LoVo (cell line): Measurements from ENCODE around the gene CATSPERB.
"Not testable (repeated sequence)": the region's sequence is repeated elsewhere in the genome, so short reads cannot be mapped to it uniquely, and the experiment has no call there.

Experiments used
- DNase-seq: peaks from one replicate; pipeline ENCODE4 v3.0.0-alpha.2; 2016; ENCODE audit warnings: low spot score

CATSPERB gene, protein sequence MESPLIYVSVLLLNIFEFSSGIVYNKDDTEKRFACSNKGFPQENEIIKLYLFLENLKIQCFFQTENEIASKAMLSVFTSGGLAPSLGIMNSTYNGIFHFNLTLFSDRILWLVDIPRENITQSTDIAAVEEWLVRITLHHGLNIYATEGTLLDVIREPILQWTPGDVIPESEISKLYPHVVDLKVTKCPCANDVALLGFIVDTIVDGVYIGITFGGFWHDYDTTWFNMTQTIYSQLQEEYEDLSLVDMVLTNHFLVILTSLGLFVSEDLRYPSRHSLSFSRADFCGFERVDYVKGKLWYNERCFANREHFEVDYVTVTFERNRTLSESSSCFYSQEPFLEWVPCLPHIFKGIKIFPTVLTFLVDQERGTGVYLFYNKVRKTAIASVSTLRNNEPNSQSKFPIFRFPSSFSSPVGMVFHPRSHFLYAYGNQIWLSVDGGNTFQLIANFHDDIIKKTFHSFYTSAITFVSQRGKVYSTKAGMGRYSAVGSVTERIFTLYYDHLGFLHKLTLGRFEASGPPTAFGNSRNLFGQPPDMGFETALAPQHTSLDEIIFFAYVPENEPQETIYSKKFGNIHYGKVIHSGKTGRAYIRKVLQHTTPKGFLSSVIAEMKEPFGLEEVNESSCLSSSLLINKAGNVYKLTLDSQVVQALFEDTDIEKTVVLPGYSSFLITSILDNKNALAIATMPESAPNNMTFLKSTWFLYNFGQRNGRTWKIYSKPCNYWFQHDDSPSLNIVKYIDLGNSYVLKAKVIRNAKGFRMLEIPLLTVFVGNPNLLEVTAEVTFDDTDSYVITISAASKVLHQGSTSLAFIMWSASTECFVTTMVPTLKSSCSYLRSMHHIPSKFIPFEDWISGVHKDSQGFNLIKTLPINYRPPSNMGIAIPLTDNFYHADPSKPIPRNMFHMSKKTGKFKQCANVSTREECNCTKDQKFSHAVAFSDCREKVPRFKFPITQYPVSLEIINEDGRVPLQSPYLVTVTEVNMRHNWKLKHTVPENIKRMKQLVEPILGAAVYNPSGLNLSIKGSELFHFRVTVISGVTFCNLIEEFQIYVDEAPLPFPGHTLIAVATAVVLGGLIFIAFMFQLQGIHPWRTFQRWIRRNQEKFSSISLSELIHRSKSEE

DNA sequence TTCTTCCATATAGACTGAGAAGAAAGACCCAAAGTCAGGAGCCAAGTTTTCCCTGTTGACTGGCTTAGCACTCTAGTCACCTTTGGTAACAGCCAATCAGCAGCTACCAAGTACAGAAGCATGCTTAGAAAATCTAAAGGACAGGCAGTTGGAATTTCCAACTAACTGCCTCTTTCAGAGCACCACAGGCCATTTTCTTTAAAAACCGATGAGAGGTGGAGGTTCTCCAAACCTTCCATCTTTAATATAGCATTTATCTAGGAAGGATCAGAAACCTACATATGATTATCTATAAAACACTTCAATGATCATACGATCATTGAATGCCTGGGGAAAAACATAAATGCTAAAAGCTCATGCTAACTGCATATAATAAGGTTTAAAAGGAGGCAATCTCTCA is at the start of gene CATSPERB:
CATSPERB (minus strand) TSS at position 101 of the 400 bp plus-strand sequence. CDS start 2,607 bp downstream, outside the sequence.
- DNase-seq = no peak

DNA sequence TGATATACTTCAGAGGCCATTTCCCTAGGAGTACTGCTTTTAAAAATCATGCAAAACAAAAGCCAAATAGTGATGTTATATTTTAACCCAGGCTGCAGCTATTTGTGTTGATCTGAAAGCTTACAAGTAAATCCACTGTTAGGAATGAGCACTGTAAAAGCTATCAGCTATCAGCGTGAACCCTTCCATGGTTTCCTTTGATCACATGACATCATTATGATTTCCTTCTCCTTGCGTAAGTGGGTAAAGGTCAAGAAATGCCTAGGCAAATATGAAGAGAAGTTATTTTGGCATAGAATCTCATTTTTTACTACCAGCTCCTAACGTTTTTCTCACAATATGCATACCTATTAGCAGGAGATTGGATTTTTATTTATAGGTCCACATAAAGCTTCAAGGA is 48.6 kb upstream of the CATSPERB start:
- DNase-seq = peak; percentile 51

DNA sequence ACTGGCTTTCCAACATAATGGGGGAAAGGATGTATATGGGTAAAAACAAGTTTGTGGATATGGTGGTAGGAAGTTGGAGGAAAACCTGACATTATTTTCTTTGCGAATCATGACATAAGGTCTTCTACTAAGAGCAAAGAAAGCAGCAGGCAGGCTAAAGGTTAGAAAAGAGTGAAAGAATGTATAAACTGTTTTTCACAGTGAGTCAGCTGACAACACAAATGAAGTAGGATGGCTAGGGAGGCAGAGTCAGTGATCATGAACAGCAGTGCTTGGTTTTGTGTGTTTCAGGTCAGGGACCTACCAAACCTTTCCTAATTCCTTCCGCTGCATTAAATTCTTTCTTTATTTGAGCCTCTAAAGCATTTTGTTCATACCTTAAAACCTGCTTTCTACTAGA is 46.3 kb upstream of the CATSPERB start:
- DNase-seq = no peak

DNA sequence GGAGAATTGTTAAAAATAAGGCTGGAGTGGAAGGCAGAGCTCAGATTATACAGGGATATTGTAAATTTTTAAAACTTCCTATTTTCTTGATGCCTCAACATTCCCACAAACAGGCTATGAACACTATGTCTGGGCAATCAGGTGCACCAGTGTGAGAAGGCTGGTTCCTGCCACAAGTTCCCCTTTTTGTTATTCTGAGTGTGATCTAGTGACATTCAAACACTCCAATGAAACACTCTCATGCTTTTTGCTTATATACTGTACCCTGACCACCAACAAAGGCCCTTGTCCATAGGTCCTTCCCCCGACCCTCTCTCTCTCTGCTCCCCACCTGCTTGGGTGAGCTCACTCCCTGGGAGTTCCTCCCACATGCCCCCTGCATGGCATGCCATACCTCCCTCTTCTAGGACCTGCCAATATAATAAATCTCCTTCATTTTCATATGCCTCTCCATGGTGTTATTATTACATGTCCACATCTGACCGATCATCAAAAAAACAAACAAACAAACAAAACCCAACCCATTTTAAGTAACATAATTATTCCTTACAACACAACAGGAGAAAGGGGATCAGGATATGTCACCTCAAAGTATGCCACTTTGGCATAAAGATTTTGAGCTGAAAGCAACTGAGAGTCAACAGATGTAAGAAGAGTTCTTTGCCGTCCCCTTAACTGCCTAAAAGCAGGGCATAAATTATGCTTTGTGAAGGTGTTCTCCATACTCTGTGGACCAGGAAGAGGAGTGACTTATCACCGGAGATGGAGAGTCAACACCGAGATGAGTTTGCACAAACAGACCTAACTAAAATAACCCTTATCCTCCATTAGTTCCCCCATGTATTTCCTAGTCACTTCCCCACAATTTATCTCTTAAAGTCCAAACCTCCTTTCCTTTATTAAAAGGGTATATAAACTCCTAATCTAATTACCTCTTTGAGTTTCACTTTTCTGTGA is 42.5 kb upstream of the CATSPERB start:
- no peak for DNase-seq

DNA sequence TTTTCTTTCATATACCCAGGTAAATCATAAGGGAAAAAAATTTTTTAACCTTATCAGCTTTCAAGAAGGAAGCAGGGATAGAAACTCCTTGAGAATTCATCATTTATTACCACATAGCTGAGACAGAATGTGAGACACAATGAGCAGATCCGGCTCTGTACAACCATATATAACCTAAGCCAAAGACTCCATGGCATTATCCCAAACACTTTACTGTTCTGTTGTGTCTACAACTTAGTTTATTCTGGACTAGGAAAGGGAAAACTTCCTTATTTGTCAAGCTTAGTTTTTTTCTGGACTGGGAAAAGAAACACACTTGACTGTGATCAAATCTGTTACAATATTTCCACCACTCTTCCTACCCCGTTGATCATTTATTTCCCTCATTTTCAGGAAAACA is 38.3 kb upstream of the CATSPERB start:
- DNase-seq = no peak

DNA sequence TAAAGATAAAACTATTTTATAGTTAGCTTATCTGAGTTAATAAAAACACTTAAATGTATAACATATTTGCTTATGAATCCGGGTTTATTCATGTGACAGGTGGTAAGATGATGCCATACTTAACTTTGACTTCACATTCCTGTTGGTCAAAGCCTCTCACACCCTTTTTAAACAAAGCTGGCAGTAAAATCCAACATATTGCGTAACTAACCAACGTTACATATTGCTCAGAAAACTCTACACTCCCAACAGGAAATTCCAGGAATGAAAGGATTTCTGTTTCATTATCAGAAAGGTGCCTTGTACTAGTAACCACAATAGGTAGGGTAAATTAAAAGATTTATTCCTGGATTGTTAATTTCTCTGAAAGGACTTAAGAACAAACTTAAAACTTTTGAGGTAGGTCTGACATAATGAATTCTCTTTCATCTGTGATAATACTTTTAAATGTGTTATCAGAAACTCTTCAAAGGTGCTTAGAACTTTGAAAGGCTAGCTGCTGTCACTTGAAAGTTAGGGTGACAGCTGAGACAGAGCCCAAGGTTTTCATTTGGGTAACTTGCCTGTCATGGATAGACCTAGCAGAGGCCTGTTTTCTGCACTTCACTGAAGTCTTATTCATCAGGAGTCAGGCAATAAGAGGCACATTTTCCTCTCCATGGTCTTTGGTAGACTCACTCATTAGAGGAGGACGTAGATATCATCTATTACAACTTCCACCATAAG is 23.8 kb upstream of the CATSPERB start:
- peak; percentile 79 for DNase-seq

DNA sequence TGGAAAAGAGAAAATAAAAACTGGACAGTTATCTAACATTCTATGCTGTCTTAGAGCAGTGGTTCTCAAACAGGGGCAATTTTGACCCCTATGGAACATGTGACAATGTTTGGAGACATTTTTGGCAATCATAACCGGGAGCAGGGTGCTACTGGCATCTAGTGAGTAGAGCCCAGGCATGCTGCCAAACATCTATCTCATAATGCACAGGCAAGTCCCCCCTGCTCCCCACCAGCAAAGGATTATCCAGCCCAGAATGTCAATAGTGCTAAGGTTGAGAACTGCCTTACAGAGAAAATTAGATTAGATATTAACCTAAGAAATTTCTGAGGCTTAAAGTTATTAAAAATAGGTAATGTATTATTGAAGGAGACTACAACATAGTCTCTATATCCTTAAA is 22.9 kb upstream of the CATSPERB start:
- DNase-seq = no peak

DNA sequence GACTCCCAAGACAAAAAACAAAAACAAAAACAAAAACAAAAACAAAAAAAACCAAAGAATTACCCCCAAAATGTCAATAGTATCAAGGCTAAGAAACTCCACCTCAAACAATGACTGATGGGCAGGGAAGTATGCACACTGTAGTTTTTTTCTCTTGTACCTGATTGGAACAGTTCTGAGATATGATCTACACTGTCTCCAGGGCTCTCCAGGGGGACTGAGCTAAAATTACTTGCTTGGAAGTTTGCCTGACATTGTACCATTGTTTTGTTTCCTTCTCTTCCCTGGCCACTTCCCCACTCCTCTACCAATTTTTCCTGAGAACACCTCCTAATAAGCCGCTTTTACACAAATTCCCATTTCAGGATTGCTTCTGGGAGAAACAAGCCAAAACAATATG is 22.3 kb upstream of the CATSPERB start:
- DNase-seq = no peak

DNA sequence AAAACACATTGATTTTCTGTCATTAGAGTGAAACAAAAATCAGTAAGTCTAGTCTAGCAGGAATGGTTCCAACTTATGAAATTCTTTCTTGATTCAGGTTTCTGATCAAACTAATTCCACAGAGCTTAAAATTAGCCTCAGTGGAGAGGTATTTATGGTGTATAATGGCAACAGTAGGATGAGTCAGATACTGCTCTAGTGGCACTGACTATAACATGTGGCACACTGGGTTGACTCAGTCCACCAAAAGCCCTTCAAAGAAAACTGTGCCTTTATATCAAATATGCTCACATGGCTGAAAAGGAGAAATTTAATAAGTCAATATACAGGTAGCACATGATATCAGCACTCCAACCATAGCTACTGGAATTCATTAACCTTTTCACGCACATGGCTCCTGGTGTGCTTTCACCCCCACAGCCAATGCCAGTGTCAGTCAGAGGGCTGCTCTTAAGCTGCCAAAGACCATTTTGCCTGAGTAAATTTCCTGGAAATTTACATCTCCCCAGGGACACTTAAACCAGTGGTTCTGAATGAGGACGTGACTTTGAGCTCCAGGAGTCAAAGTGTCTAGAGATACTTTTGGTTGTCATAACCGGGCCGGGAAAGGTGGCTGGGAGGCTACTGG is 21.7 kb upstream of the CATSPERB start:
- DNase-seq = peak; percentile 53

DNA sequence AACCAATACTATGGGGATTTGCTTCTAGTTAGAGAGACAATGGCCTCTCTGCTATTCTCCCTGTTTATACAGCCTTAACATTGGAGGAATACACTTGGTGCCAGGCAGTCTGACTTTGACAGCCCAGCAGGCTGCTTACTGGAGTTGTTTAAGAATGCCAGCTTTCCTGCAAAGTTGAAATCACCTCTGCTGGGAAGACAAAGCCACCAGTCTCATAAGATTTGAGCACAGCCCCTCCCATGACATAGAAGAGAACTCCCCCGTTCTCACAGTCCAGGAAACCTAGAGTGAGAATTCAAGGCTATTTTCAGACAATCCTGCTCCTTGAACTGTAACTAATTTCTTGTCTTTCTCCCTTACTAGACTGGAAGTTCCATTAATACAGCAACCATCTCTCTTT is 21.1 kb upstream of the CATSPERB start:
- DNase-seq = no peak

DNA sequence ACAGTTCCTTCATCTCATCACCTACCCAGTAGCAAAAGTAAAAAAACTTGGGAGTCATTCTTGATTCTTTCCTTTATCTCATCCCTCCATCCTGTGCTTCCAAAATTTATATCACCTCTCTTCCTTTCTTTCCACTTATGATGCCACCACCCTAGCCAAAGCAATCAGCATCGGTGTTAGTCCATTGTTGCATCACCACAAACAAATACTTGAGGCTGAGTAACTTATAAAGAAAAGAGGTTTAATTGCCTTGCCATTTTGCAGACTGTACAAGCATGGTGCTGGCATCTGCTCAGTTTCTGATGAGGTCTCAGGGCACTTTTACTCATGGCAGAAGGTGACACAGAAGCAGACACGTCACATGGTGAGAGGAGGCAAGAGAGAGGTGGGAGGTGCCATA is 19.8 kb upstream of the CATSPERB start:
- DNase-seq = no peak

DNA sequence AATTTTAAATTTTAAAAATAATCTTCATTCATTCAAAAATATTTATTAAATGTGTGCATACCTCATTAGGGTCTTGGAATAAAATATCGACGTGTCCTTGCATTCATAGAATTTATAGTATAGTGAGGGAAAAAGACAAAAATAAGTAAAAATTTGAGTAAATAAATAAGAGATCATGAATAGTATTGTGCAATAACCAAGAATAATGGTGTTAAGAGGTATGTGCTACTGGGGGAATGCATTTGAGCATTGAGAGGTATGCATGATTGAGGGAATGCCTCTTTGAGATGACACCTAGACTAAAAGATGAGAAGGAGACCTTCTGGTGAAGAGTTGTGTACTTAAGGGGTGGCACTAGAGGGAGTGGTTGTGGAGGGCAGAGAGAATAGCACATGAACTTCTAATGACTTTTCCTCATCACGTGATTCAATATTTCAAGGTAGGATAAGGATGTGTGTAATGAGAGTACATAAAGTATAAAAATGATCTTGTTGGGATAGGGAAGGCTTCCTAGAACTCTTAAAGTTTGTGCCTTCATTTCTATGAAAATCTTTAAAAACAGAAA is 18.8 kb upstream of the CATSPERB start:
- no peak for DNase-seq

DNA sequence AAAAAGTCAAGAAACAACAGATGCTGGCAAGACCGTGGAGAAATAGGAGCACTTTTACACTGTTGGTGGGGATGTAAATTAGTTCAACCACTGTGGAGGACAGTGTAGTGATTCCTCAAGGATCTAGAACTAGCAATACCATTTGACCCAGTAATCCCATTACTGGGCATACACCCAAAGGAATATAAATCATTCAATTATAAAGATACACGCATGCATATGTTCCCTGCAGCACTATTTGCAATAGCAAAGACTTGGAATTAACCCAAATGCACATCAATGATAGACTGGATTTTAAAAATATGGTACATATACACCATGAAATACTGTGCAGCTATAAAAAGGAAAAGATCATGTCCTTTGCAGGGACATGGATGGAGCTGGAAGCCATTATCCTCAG is 18.0 kb upstream of the CATSPERB start:
- DNase-seq = no peak

DNA sequence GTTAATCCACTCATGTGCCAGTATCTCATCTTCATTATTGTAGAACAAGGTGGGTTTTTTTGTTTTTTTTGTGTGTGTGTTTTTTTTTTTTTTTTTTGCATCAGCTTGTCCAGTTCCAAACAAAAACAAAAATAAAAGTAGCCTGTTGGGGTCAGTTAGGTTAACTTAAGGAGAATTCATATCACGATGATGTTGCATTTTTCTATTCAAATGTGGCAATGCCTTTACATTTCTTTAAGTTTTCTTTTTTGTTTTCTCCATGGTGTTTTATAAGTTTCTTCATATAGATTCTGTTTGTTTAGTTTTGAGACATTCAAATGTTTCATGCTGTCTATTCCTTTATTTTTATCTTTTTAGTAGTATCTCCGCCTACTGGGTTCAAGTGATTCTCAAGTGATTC is 16.2 kb upstream of the CATSPERB start:
- no peak for DNase-seq

DNA sequence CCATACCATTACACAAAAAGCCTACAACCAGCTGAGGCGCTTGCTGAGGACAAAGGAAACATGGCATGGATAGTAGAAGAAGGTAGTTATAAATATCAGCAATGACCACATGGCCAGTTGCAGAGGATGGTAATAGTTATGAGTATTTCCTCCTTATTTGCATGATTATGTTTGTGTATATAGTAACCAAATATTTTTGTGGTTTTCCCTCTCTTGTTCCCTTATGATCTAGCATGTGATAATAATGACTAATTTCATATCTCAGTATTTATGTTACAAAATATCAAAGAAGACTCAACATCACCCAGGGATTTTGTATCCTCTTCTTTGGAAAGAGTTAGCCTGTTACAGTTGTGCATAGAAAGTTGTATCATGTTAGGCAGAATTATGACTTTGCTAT is 13.5 kb upstream of the CATSPERB start:
- no peak for DNase-seq

DNA sequence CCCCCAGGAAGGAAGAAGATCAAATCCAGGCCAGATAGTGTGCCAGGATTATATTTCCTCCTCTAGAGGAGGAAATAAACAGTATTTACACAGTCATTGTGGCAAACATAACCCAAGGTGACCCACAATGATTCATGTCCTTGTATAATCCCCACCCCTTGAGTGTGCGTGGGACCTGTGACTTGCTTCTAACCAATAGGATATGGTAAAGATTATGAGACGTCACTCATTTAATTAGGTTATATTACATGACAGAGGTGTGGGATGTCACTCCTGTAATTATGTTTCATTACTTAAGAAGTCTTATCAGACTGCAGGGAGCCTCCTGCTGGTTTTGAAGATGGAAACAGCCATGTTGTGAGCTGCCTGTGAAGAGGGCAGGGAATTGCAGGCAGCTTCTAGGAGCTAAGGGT is 12.2 kb upstream of the CATSPERB start:
- peak; percentile 76 for DNase-seq

DNA sequence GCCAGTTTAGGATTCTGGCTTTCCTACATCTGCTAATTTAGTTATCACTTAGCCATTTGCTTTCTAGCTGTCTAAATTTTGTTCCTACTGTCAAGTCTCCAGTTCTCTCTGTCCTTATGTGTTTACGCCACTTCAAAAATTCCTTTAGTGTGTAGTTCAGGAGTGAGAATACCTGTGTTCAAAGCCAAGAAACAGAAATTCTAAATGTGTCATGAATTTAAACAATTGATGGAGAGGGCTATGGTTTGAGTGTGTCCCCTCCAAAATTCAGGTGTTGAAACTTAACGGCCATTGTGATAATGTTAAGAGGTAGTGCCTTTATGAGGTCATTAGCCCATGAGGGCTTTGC is 11.4 kb upstream of the CATSPERB start:
- DNase-seq = no peak

DNA sequence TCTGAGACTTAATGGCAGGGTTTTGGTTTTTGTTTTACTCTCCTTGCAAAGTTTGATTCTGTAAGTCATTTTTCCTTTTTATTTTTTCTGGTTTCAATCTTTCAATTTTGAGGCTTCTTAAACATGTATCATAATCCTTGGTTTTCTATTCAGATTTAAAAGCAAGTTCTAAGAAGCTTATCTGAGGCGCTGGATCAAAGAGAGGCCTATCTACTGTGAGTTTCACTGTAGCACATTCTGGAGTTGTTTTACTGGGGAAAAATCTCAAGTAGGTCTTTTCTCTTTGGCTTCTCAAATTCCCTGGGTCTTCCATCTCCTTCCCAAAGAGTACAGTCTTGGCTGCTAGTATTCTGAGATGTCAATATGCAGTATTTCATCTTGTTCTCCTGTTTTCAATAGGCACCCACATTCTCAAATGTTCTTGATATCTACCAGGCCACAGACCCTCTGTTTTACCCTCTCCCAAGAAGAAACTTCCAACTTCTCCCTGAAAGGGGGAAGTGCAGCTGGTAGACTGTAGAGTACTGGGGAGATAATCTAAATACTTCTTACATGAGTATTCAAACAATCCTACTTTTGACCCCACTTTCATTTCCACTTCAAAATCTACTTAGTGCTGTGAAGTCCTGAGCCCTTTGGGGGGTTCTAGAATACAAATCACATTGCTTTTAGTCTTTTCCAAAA is 10.9 kb upstream of the CATSPERB start:
- no peak for DNase-seq

DNA sequence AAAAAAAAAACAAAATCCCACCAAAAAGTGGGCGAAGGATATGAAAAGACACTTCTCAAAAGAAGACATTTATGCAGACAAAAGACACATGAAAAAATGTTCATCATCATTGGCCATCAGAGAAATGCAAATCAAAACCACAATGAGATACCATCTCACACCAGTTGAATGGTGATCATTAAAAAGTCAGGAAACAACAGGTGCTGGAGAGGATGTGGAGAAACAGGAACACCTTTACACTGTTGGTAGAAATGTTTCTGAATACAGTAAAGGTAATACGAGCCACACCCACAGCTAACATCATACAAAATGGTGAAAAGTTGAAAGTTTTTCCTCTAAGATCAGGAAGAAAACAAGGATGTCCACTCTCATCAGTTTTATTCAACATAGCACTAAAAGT is 8.0 kb upstream of the CATSPERB start:
- not testable (repeated sequence) for DNase-seq

DNA sequence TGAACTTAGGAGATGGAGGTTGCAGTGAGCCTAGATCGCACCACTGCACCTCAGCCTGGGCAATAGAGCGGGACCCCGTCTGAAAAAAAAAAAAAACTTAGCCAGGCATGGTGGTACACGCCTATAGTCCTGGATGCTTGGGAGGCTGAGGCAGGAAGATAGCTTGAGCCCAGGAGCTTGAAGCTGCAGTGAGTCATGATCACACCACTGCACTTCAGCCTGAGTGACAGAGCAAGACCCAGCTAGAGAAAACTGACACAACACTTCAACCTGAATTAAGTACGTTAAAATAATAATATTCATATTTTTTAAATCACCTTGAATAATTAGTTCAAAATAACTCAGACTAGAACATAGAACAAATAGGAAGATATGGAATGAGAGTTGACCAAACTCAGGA is 5.7 kb upstream of the CATSPERB start:
- no peak for DNase-seq
